ENCODE results near the gene RPS6KA2. TPM values are rescaled to one million over a fixed set of nuclear protein-coding genes. Genes with fewer than 3 reads are reported as not detected.

The RPS6KA2 gene
- total RNA-seq, 1 donor from 2014 or later = 50.2 TPM

- DNase-seq (no peak), ATAC-seq (ENCODE audit: poor library complexity) (peak; percentile 16)
- intact Hi-C loops (cut with DNase I) = loop anchor here (5.0 kb wide), 1 partner anchor 48 kb away; no protein-coding TSS in a partner anchor
These were observed 6.5 kb downstream of the RPS6KA2 start for GRCh38 chr6:166620478-166621113.

- ATAC-seq (ENCODE audit: poor library complexity) (peak; percentile 68), DNase-seq (no peak)
- intact Hi-C loops (cut with DNase I) = loop anchor here (5.0 kb wide), 1 partner anchor 48 kb away; no protein-coding TSS in a partner anchor
These were observed 7.1 kb downstream of the RPS6KA2 start for GRCh38 chr6:166619912-166620311.

- DNase-seq (no peak), ATAC-seq (ENCODE audit: poor library complexity) (no peak)
- intact Hi-C loops (cut with DNase I) = no loop called here
These were observed 7.9 kb downstream of the RPS6KA2 start for GRCh38 chr6:166618866-166619761.

GRCh38 chr6:166618251-166618650, 8.8 kb downstream of the RPS6KA2 start:
- intact Hi-C loops (cut with DNase I) = no loop called here
- DNase-seq (no peak), ATAC-seq (ENCODE audit: poor library complexity) (no peak)

GRCh38 chr6:166617359-166617758, 9.7 kb downstream of the RPS6KA2 start:
- ATAC-seq (ENCODE audit: poor library complexity) (no peak), DNase-seq (no peak)
- intact Hi-C loops (cut with DNase I) = no loop called here

GRCh38 chr6:166616261-166617238, 10.5 kb downstream of the RPS6KA2 start:
- intact Hi-C loops (cut with DNase I) = no loop called here
- no peak for ATAC-seq (ENCODE audit: poor library complexity)
- no peak for DNase-seq

- DNase-seq (no peak), ATAC-seq (ENCODE audit: poor library complexity) (peak; percentile 74)
- intact Hi-C loops (cut with DNase I) = no loop called here
These were observed 11.8 kb downstream of the RPS6KA2 start for GRCh38 chr6:166615059-166615770.

- intact Hi-C loops (cut with DNase I) = no loop called here
- no peak for DNase-seq
- ATAC-seq (ENCODE audit: poor library complexity) = no peak
These were observed 12.5 kb downstream of the RPS6KA2 start for GRCh38 chr6:166614589-166614988.

- no peak for DNase-seq
- no peak for ATAC-seq (ENCODE audit: poor library complexity)
- intact Hi-C loops (cut with DNase I) = no loop called here
These were observed 12.9 kb downstream of the RPS6KA2 start for GRCh38 chr6:166614171-166614583.

GRCh38 chr6:166613027-166613426, 14.0 kb downstream of the RPS6KA2 start:
- intact Hi-C loops (cut with DNase I) = no loop called here
- no peak for ATAC-seq (ENCODE audit: poor library complexity)
- DNase-seq = no peak

- ATAC-seq (ENCODE audit: poor library complexity) = peak; percentile 75
- intact Hi-C loops (cut with DNase I) = no loop called here
- DNase-seq = no peak
These were observed 14.6 kb downstream of the RPS6KA2 start for GRCh38 chr6:166612471-166612881.

- ATAC-seq (ENCODE audit: poor library complexity) (no peak), DNase-seq (no peak)
- intact Hi-C loops (cut with DNase I) = no loop called here
These were observed 15.4 kb downstream of the RPS6KA2 start for GRCh38 chr6:166611631-166612030.

- intact Hi-C loops (cut with DNase I) = no loop called here
- ATAC-seq (ENCODE audit: poor library complexity) = no peak
- no peak for DNase-seq
These were observed 17.0 kb downstream of the RPS6KA2 start for GRCh38 chr6:166610069-166610468.

GRCh38 chr6:166608774-166609173, 18.3 kb downstream of the RPS6KA2 start:
- DNase-seq (no peak), ATAC-seq (ENCODE audit: poor library complexity) (no peak)
- intact Hi-C loops (cut with DNase I) = no loop called here

- no peak for DNase-seq
- no peak for ATAC-seq (ENCODE audit: poor library complexity)
- intact Hi-C loops (cut with DNase I) = no loop called here
These were observed 21.3 kb downstream of the RPS6KA2 start for GRCh38 chr6:166605752-166606151.

GRCh38 chr6:166604911-166605310, 22.1 kb downstream of the RPS6KA2 start:
- DNase-seq (no peak), ATAC-seq (ENCODE audit: poor library complexity) (no peak)
- intact Hi-C loops (cut with DNase I) = no loop called here

- DNase-seq (no peak), ATAC-seq (ENCODE audit: poor library complexity) (no peak)
- intact Hi-C loops (cut with DNase I) = no loop called here
These were observed 22.7 kb downstream of the RPS6KA2 start for GRCh38 chr6:166604328-166604727.

GRCh38 chr6:166603043-166603690, 23.9 kb downstream of the RPS6KA2 start:
- DNase-seq (no peak), ATAC-seq (ENCODE audit: poor library complexity) (no peak)
- intact Hi-C loops (cut with DNase I) = no loop called here

All from Right ventricle myocardium superior (tissue), 1 donor.